Measurements from ENCODE around the gene ARHGAP24. TPM values are rescaled to one million over a fixed set of nuclear protein-coding genes. Genes with fewer than 3 reads are reported as not detected.

Gene ARHGAP24
- total and polyA plus RNA-seq, 4 donors = 16.1 to 40.5 (median 24.4) TPM

DNA sequence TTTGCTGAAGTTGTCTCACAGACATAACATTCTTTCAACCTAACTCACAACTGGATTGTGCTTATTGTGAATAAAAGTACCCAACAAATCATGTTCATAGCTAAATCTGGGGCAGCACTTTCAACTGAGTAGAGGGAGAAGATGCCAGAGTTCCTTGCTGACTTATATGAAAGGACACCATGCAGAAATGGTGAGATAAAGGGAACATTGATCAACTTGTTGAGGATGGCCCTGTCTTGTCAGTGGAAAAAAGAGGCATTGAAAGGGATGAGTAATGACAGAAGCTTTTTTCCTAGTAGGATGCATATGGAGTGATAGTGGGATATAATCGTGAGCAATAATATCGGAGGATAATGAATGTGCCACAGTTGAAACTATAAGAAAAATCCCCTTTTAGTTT is 221.7 kb downstream of the ARHGAP24 start:
- Histone ChIP-seq H3K27me3 (ENCODE audit: control insufficient read depth, insufficient read depth, low read length) (no peaks in the 10 kb centered on the region), H3K27ac (ENCODE audit: low read depth, low read length) (no peak overlapping the region), H3K4me1 (ENCODE audit: control insufficient read depth, insufficient read depth, low read length) (no peaks in the 10 kb centered on the region), H3K4me3 (ENCODE audit: low read depth, low read length) (no peak overlapping the region), H3K36me3 (ENCODE audit: control insufficient read depth, insufficient read depth, low read length) (no peaks in the 10 kb centered on the region), H3K9me3 (ENCODE audit: control insufficient read depth, insufficient read depth, low read length) (no peaks in the 10 kb centered on the region)
- no CpG with 5 or more reads among the region's 2 CpGs for WGBS (ENCODE audit: insufficient coverage)
- DNase-seq (ENCODE audit: low read depth in 4 of 6, low spot score in 6 of 6) = no peak

- no peaks in the 10 kb centered on the region for H3K36me3 ChIP-seq (ENCODE audit: control insufficient read depth, insufficient read depth, low read length)
- H3K9me3 ChIP-seq (ENCODE audit: control insufficient read depth, insufficient read depth, low read length) = no peaks in the 10 kb centered on the region
- H3K4me1 ChIP-seq (ENCODE audit: control insufficient read depth, insufficient read depth, low read length) = no peaks in the 10 kb centered on the region
- DNase-seq (ENCODE audit: low read depth in 4 of 6, low spot score in 6 of 6) = no peak
- no peaks in the 10 kb centered on the region for H3K27me3 ChIP-seq (ENCODE audit: control insufficient read depth, insufficient read depth, low read length)
- H3K27ac ChIP-seq (ENCODE audit: low read depth, low read length) = no peak overlapping the region
- H3K4me3 ChIP-seq (ENCODE audit: low read depth, low read length) = no peak overlapping the region
Measured at GRCh38 chr4:85697854-85698253, 222.9 kb downstream of the ARHGAP24 start.

GRCh38 chr4:85700362-85700761 is 225.4 kb downstream of the ARHGAP24 start:
- no peaks in the 10 kb centered on the region for H3K4me1 ChIP-seq (ENCODE audit: control insufficient read depth, insufficient read depth, low read length)
- WGBS (ENCODE audit: insufficient coverage) = 93% methylated on average over 2 of the region's 3 CpGs

DNA sequence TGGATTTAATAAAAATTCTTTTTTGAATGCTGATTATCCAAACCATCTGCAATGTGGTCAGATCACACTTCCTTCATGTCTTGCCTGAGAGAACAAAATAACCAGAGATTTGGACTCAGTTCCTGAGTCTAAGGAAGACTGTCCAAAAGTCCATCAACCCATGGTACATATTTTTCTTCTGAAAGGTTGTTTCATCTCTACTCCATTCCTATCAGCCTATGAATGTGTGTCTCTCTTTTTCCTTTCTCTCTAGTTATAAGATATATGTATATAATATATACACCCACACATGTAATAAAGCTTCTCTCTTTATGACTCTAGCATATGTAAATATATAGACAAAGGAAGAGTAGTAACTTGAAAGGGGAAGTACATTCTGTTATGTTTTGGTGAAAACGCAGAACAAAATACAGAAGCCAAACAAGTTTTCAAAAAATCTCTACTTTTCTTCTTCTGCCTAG is 226.9 kb downstream of the ARHGAP24 start:
- Histone ChIP-seq H3K9me3 (ENCODE audit: control insufficient read depth, insufficient read depth, low read length) (no peaks in the 10 kb centered on the region), H3K27me3 (ENCODE audit: control insufficient read depth, insufficient read depth, low read length) (no peaks in the 10 kb centered on the region), H3K36me3 (ENCODE audit: control insufficient read depth, insufficient read depth, low read length) (no peaks in the 10 kb centered on the region), H3K4me3 (ENCODE audit: low read depth, low read length) (no peak overlapping the region), H3K27ac (ENCODE audit: low read depth, low read length) (no peak overlapping the region), H3K4me1 (ENCODE audit: control insufficient read depth, insufficient read depth, low read length) (no peaks in the 10 kb centered on the region)
- DNase-seq (ENCODE audit: low read depth in 4 of 6, low spot score in 6 of 6) = no peak
- no CpG with 5 or more reads among the region's 1 CpG for WGBS (ENCODE audit: insufficient coverage)

More at GRCh38 chr4:85700362-85700761, 225.4 kb downstream of the ARHGAP24 start:
- H3K36me3 ChIP-seq (ENCODE audit: control insufficient read depth, insufficient read depth, low read length) = no peaks in the 10 kb centered on the region
- H3K4me3 ChIP-seq (ENCODE audit: low read depth, low read length) = no peak overlapping the region
- no peaks in the 10 kb centered on the region for H3K27me3 ChIP-seq (ENCODE audit: control insufficient read depth, insufficient read depth, low read length)
- no peaks in the 10 kb centered on the region for H3K9me3 ChIP-seq (ENCODE audit: control insufficient read depth, insufficient read depth, low read length)
- no peak overlapping the region for H3K27ac ChIP-seq (ENCODE audit: low read depth, low read length)
- no peak for DNase-seq (ENCODE audit: low read depth in 4 of 6, low spot score in 6 of 6)

GRCh38 chr4:85703096-85703495 is 228.1 kb downstream of the ARHGAP24 start:
- Histone ChIP-seq H3K36me3 (ENCODE audit: control insufficient read depth, insufficient read depth, low read length) (no peaks in the 10 kb centered on the region), H3K9me3 (ENCODE audit: control insufficient read depth, insufficient read depth, low read length) (no peaks in the 10 kb centered on the region), H3K4me1 (ENCODE audit: control insufficient read depth, insufficient read depth, low read length) (no peaks in the 10 kb centered on the region), H3K27ac (ENCODE audit: low read depth, low read length) (no peak overlapping the region), H3K27me3 (ENCODE audit: control insufficient read depth, insufficient read depth, low read length) (no peaks in the 10 kb centered on the region), H3K4me3 (ENCODE audit: low read depth, low read length) (no peak overlapping the region)
- no CpG with 5 or more reads among the region's 3 CpGs for WGBS (ENCODE audit: insufficient coverage)
- no peak for DNase-seq (ENCODE audit: low read depth in 4 of 6, low spot score in 6 of 6)

- H3K27ac ChIP-seq (ENCODE audit: low read depth, low read length) = no peak overlapping the region
- H3K9me3 ChIP-seq (ENCODE audit: control insufficient read depth, insufficient read depth, low read length) = no peaks in the 10 kb centered on the region
- H3K4me1 ChIP-seq (ENCODE audit: control insufficient read depth, insufficient read depth, low read length) = no peaks in the 10 kb centered on the region
- DNase-seq (ENCODE audit: low read depth in 4 of 6, low spot score in 6 of 6) = no peak
- H3K4me3 ChIP-seq (ENCODE audit: low read depth, low read length) = no peak overlapping the region
- no peaks in the 10 kb centered on the region for H3K27me3 ChIP-seq (ENCODE audit: control insufficient read depth, insufficient read depth, low read length)
- no peaks in the 10 kb centered on the region for H3K36me3 ChIP-seq (ENCODE audit: control insufficient read depth, insufficient read depth, low read length)
- WGBS (ENCODE audit: insufficient coverage) = 48% methylated on average over 4 of the region's 5 CpGs
Measured at GRCh38 chr4:85707611-85708010, 232.7 kb downstream of the ARHGAP24 start.

DNA sequence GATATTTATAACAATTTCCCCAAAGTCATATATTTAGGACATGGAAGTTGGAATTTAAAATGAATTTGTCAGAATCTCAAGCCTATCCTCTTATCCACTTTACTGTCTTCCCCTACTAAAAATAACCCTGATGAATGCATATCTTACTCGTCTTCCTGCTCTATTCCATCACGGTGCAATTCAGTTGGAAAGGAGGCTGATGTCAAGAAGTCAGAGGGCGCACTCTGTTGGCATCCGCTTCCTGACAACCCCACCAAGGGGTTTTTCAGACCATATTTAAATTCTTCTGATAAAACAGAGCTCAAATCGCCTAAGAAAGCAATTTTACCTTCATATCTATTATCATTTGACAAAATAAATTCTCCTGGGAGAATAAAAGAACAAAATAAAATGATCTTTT is 233.5 kb downstream of the ARHGAP24 start:
- no peak for DNase-seq (ENCODE audit: low read depth in 4 of 6, low spot score in 6 of 6)
- 61% methylated on average over 3 of the region's 5 CpGs for WGBS (ENCODE audit: insufficient coverage)

GRCh38 chr4:85713005-85713404 is 238.1 kb downstream of the ARHGAP24 start:
- no peak overlapping the region for H3K4me3 ChIP-seq (ENCODE audit: low read depth, low read length)
- H3K9me3 ChIP-seq (ENCODE audit: control insufficient read depth, insufficient read depth, low read length) = no peaks in the 10 kb centered on the region
- no peak overlapping the region for H3K27ac ChIP-seq (ENCODE audit: low read depth, low read length)
- DNase-seq (ENCODE audit: low read depth in 4 of 6, low spot score in 6 of 6) = no peak
- no peaks in the 10 kb centered on the region for H3K4me1 ChIP-seq (ENCODE audit: control insufficient read depth, insufficient read depth, low read length)
- no peaks in the 10 kb centered on the region for H3K27me3 ChIP-seq (ENCODE audit: control insufficient read depth, insufficient read depth, low read length)
- H3K36me3 ChIP-seq (ENCODE audit: control insufficient read depth, insufficient read depth, low read length) = no peaks in the 10 kb centered on the region
- WGBS (ENCODE audit: insufficient coverage) = 100% methylated on average over 1 of the region's 5 CpGs

More for the DNA sequence above, 233.5 kb downstream of the ARHGAP24 start:
- no peak overlapping the region for H3K27ac ChIP-seq (ENCODE audit: low read depth, low read length)
- no peaks in the 10 kb centered on the region for H3K4me1 ChIP-seq (ENCODE audit: control insufficient read depth, insufficient read depth, low read length)
- H3K4me3 ChIP-seq (ENCODE audit: low read depth, low read length) = no peak overlapping the region
- H3K27me3 ChIP-seq (ENCODE audit: control insufficient read depth, insufficient read depth, low read length) = no peaks in the 10 kb centered on the region
- H3K36me3 ChIP-seq (ENCODE audit: control insufficient read depth, insufficient read depth, low read length) = no peaks in the 10 kb centered on the region
- no peaks in the 10 kb centered on the region for H3K9me3 ChIP-seq (ENCODE audit: control insufficient read depth, insufficient read depth, low read length)

- DNase-seq (ENCODE audit: low read depth in 4 of 6, low spot score in 6 of 6) = no peak
- no peaks in the 10 kb centered on the region for H3K27me3 ChIP-seq (ENCODE audit: control insufficient read depth, insufficient read depth, low read length)
- H3K9me3 ChIP-seq (ENCODE audit: control insufficient read depth, insufficient read depth, low read length) = no peaks in the 10 kb centered on the region
- no peaks in the 10 kb centered on the region for H3K36me3 ChIP-seq (ENCODE audit: control insufficient read depth, insufficient read depth, low read length)
- WGBS (ENCODE audit: insufficient coverage) = no CpG with 5 or more reads among the region's 3 CpGs
- H3K4me1 ChIP-seq (ENCODE audit: control insufficient read depth, insufficient read depth, low read length) = no peaks in the 10 kb centered on the region
- H3K27ac ChIP-seq (ENCODE audit: low read depth, low read length) = no peak overlapping the region
- no peak overlapping the region for H3K4me3 ChIP-seq (ENCODE audit: low read depth, low read length)
Measured at GRCh38 chr4:85715991-85716737, 241.2 kb downstream of the ARHGAP24 start.

GRCh38 chr4:85717351-85717750 is 242.4 kb downstream of the ARHGAP24 start:
- Histone ChIP-seq H3K4me1 (ENCODE audit: control insufficient read depth, insufficient read depth, low read length) (no peaks in the 10 kb centered on the region), H3K9me3 (ENCODE audit: control insufficient read depth, insufficient read depth, low read length) (no peaks in the 10 kb centered on the region), H3K36me3 (ENCODE audit: control insufficient read depth, insufficient read depth, low read length) (no peaks in the 10 kb centered on the region), H3K27ac (ENCODE audit: low read depth, low read length) (no peak overlapping the region), H3K4me3 (ENCODE audit: low read depth, low read length) (no peak overlapping the region), H3K27me3 (ENCODE audit: control insufficient read depth, insufficient read depth, low read length) (no peaks in the 10 kb centered on the region)
- no CpG with 5 or more reads among the region's 1 CpG for WGBS (ENCODE audit: insufficient coverage)
- no peak for DNase-seq (ENCODE audit: low read depth in 4 of 6, low spot score in 6 of 6)
